Measurements from ENCODE around the gene LURAP1L. TPM values are rescaled to one million over a fixed set of nuclear protein-coding genes. Genes with fewer than 3 reads are reported as not detected.

The LURAP1L gene
- total RNA-seq, 1 donor, result 38.0 TPM

- no peak for TF ChIP-seq CTCF (IDR thresholded peaks at IDR 0.05; ENCODE audit: insufficient read depth, low read depth, low read length)
- DNase-seq (ENCODE audit: low read depth), result no peak
- H3K4me3 ChIP-seq (ENCODE audit: low read depth, low read length), result no peak overlapping the region
Observed at GRCh38 chr9:12809720-12810119, 34.9 kb downstream of the LURAP1L start.

GRCh38 chr9:12811935-12812334 is 37.1 kb downstream of the LURAP1L start:
- H3K4me3 ChIP-seq (ENCODE audit: low read depth, low read length), result no peak overlapping the region
- TF ChIP-seq CTCF (IDR thresholded peaks at IDR 0.05; ENCODE audit: insufficient read depth, low read depth, low read length), result no peak
- DNase-seq (ENCODE audit: low read depth), result no peak

DNA sequence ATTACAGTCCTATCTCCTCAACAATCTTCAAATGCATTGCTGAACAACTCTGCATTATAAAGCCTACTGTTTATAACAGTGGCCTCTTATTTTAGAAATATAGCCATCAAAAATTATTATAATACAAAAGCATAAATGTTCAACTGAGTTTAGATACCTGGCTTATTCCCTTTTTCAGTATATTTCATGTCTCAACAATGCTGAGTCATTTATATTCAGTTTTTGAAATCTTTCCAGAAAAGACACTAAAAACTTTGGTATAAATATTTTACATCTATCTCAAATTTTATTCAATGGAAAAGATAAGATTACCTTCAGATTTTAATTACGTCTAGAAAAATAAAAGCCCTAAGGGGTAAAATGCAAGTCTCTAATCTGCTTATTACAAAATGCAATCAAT is 37.9 kb downstream of the LURAP1L start:
- no peak overlapping the region for H3K4me3 ChIP-seq (ENCODE audit: low read depth, low read length)
- TF ChIP-seq CTCF (IDR thresholded peaks at IDR 0.05; ENCODE audit: insufficient read depth, low read depth, low read length), result no peak
- DNase-seq (ENCODE audit: low read depth), result no peak

GRCh38 chr9:12813533-12813932 is 38.7 kb downstream of the LURAP1L start:
- no peak for TF ChIP-seq CTCF (IDR thresholded peaks at IDR 0.05; ENCODE audit: insufficient read depth, low read depth, low read length)
- peak overlapping the region; percentile 0 for H3K4me3 ChIP-seq (ENCODE audit: low read depth, low read length)
- DNase-seq (ENCODE audit: low read depth), result no peak

DNA sequence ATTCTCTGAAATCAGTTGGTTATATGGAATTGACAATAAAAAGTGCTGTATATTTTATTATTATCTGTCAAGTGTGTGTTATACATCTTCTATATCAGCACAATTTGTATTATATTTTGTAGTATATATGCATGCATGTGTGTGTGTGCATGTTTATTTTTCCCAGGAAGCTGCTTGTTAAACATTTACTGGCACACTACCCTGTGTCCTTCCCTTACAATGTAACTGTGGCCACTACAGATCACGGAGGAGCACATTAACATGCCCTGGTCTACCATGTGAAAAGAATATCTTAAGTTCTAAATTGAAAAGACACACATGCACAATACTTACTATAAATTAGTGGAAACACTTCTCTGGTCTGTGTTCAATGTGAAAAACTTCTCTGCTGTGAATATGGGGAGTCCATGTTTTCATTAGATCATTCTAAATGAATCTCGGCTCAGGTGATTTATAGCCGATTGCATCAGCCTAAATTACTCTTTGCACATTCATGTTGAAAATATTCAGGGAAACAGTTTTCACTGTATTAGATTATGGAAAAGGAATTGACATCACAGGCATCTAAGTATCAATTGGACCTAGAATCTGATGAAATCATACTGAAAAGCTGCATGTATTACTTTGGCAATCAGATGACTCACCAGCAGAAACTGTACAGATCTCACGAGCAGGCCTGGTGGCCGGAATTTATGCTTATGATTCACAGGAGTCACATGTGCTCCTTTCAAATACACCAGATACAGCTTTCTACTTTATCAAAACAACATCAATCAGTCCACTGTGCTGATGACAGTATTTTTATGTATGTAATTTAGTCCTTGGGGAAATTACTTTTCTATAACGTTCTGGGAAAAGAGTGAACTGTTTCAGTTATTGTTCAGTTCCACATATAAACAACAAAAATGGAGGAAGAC is 39.4 kb downstream of the LURAP1L start:
- DNase-seq (ENCODE audit: low read depth), result peak; percentile 100
- peak; percentile 40 for TF ChIP-seq CTCF (IDR thresholded peaks at IDR 0.05; ENCODE audit: insufficient read depth, low read depth, low read length)
- H3K4me3 ChIP-seq (ENCODE audit: low read depth, low read length), result peak overlapping the region; percentile 27

DNA sequence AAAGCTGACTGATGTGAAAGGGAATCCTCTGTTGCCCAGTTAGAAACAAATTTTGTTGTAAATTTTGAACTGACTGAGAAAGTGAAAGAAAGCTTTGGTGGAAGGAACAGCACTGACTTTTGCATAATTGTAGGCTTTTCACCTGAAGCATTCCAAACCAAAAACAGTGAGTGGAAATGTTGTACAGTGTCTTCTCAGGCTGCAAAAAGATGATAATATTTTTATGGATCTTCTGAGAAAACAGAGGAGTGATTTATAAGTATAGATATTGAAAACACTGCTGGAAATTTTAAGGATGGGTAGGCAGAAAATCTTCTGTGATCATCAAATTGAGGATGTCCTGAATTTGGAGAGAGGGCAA is 40.0 kb downstream of the LURAP1L start:
- no peak for DNase-seq (ENCODE audit: low read depth)
- no peak for TF ChIP-seq CTCF (IDR thresholded peaks at IDR 0.05; ENCODE audit: insufficient read depth, low read depth, low read length)
- no peak overlapping the region for H3K4me3 ChIP-seq (ENCODE audit: low read depth, low read length)
